DOHH2 (cell line): ENCODE results near the gene COPG1.

Experiments
- H3F3A ChIP-seq: fragments of 200-600 bp; sonication (generic), shearing (Covaris generic); 2 replicates; pipeline ENCODE4 v1.6.0; 2016; ENCODE audit warnings: antibody characterized with exemption, mild to moderate bottlenecking; ENCODE audit not compliant: control insufficient read depth, insufficient read depth
- H3K27ac ChIP-seq: fragments of 200-600 bp; sonication (generic); 2 replicates; pipeline ENCODE4 v1.5.1; 2014; ENCODE audit warnings: low read depth, mild to moderate bottlenecking, low read length, moderate library complexity
- H3K27me3 ChIP-seq: fragments of 200-600 bp; sonication (generic); 2 replicates; pipeline ENCODE4 v1.6.1; 2014; ENCODE audit warnings: mild to moderate bottlenecking, low read length, mixed read lengths; ENCODE audit not compliant: control insufficient read depth
- H3K36me3 ChIP-seq: fragments of 200-600 bp; sonication (generic); 2 replicates; pipeline ENCODE4 v1.6.1; 2014; ENCODE audit warnings: mild to moderate bottlenecking, low read length, moderate library complexity, mixed read lengths; ENCODE audit not compliant: control insufficient read depth
- H3K4me1 ChIP-seq: fragments of 200-600 bp; sonication (generic); 2 replicates; pipeline ENCODE4 v1.6.1; 2014; ENCODE audit warnings: mild to moderate bottlenecking, low read length, mixed read lengths; ENCODE audit not compliant: control insufficient read depth
- H3K4me2 ChIP-seq: fragments of 200-600 bp; sonication (generic); 2 replicates; pipeline ENCODE4 v1.6.0; 2014; ENCODE audit warnings: mild to moderate bottlenecking, low read length, moderate library complexity
- H3K4me3 ChIP-seq: fragments of 200-600 bp; sonication (generic); 2 replicates; pipeline ENCODE4 v1.5.1; 2014; ENCODE audit warnings: mild to moderate bottlenecking, low read length, mixed read lengths
- H3K79me2 ChIP-seq: fragments of 200-600 bp; sonication (generic); 2 replicates; pipeline ENCODE4 v1.6.1; 2014; ENCODE audit warnings: mild to moderate bottlenecking, low read length, mixed read lengths; ENCODE audit not compliant: control insufficient read depth
- H3K9me2 ChIP-seq: fragments of 200-600 bp; sonication (generic); replicated peaks from 2 replicates; pipeline ENCODE4 v1.6.1; 2014; ENCODE audit warnings: mild to moderate bottlenecking, low read length, mixed read lengths; ENCODE audit not compliant: control insufficient read depth
- H3K9me3 ChIP-seq: fragments of 200-600 bp; sonication (generic); 2 replicates; pipeline ENCODE4 v1.6.1; 2014; ENCODE audit warnings: antibody characterized with exemption, low read length, mixed read lengths; ENCODE audit not compliant: control insufficient read depth, insufficient read depth
- H4K20me1 ChIP-seq: fragments of 200-600 bp; sonication (generic); 2 replicates; pipeline ENCODE4 v1.6.0; 2014; ENCODE audit warnings: low read depth, mild to moderate bottlenecking, antibody characterized with exemption, low read length, moderate library complexity; ENCODE audit not compliant: control insufficient read depth, insufficient read depth
- EZH2phosphoT487 ChIP-seq: fragments of 200-600 bp; sonication (generic); IDR thresholded peaks from 2 replicates; pipeline ENCODE4 v1.6.1; 2017; ENCODE audit warnings: borderline replicate concordance, mild to moderate bottlenecking, antibody characterized with exemption, low read length, moderate library complexity, mixed read lengths
- TF ChIP-seq, protein P1 (sequence below): fragments of 200-600 bp; sonication (generic); IDR thresholded peaks from one replicate; pipeline ENCODE4 v1.5.1; 2014; ENCODE audit warnings: antibody characterized with exemption, mild to moderate bottlenecking, low read depth, low read length; ENCODE audit not compliant: poor library complexity, severe bottlenecking

The COPG1 gene

GRCh38 chr3:129304962-129305222, 55.5 kb downstream of the COPG1 start:
- Histone ChIP-seq H3K27me3 (no peaks in the 10 kb centered on the region), H3K9me3 (no peaks in the 10 kb centered on the region), H3K4me3 (no peak overlapping the region), H3K4me1 (peaks cover 5% of the 10 kb centered on the region), H4K20me1 (no peaks in the 10 kb centered on the region; the same call in 1 of the 2 replicates), H3F3A (peaks cover 8% of the 10 kb centered on the region), H3K36me3 (peaks cover 67% of the 10 kb centered on the region), H3K9me2 (no peaks in the 10 kb centered on the region), H3K79me2 (no peaks in the 10 kb centered on the region), H3K27ac (no peak overlapping the region), H3K4me2 (no peak overlapping the region)
- TF ChIP-seq, protein P1, sequence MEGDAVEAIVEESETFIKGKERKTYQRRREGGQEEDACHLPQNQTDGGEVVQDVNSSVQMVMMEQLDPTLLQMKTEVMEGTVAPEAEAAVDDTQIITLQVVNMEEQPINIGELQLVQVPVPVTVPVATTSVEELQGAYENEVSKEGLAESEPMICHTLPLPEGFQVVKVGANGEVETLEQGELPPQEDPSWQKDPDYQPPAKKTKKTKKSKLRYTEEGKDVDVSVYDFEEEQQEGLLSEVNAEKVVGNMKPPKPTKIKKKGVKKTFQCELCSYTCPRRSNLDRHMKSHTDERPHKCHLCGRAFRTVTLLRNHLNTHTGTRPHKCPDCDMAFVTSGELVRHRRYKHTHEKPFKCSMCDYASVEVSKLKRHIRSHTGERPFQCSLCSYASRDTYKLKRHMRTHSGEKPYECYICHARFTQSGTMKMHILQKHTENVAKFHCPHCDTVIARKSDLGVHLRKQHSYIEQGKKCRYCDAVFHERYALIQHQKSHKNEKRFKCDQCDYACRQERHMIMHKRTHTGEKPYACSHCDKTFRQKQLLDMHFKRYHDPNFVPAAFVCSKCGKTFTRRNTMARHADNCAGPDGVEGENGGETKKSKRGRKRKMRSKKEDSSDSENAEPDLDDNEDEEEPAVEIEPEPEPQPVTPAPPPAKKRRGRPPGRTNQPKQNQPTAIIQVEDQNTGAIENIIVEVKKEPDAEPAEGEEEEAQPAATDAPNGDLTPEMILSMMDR = no peak
- TF ChIP-seq EZH2phosphoT487 = no peak

DNA sequence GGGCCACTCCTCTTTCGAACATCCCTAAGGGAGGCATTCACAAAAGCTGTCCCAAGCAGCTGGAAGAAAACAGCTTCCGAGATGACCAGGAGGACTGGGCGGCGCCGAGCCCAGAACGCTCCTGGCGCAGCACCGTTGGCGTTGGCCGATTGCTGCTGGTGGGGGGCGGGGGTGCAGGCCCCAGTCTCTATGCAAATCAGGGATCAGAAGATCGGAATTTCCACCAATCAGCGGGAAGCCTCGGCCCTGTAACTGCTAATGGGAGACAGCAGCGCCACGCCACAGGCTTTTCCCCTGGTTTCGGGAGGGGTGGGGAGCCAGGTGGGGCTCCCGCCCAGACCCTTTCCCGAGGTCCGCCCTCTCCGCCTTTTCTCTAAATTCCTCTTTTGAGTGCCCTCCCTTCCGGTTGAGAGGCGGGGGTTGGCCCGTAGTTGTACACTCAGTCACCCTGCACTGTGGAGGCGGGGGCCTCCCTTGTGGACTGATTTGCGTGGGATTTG, 56.2 kb downstream of the COPG1 start:
- H3F3A ChIP-seq = peaks cover 9% of the 10 kb centered on the region
- peaks cover 5% of the 10 kb centered on the region for H3K4me1 ChIP-seq
- no peaks in the 10 kb centered on the region for H4K20me1 ChIP-seq
- H3K79me2 ChIP-seq = no peaks in the 10 kb centered on the region
- H3K9me2 ChIP-seq = no peaks in the 10 kb centered on the region
- H3K36me3 ChIP-seq = peaks cover 60% of the 10 kb centered on the region
- H3K4me2 ChIP-seq = no peak overlapping the region
- H3K27me3 ChIP-seq = no peaks in the 10 kb centered on the region
- no peak overlapping the region for H3K4me3 ChIP-seq
- H3K27ac ChIP-seq = no peak overlapping the region
- no peak for TF ChIP-seq EZH2phosphoT487
- TF ChIP-seq, protein P1 = no peak
- no peaks in the 10 kb centered on the region for H3K9me3 ChIP-seq

GRCh38 chr3:129308636-129309035, 59.2 kb downstream of the COPG1 start:
- TF ChIP-seq, protein P1 = no peak
- no peak for TF ChIP-seq EZH2phosphoT487
- no peak overlapping the region for H3K27ac ChIP-seq
- no peaks in the 10 kb centered on the region for H3K79me2 ChIP-seq
- peaks cover 36% of the 10 kb centered on the region for H3K36me3 ChIP-seq
- no peaks in the 10 kb centered on the region for H3K9me3 ChIP-seq
- 0 out of 2 replicates have a peak, but pooled peaks cover 4% of the 10 kb centered on the region for H4K20me1 ChIP-seq
- peaks cover 16% of the 10 kb centered on the region for H3K4me1 ChIP-seq
- no peak overlapping the region for H3K4me3 ChIP-seq
- H3F3A ChIP-seq = peaks cover 15% of the 10 kb centered on the region
- no peak overlapping the region for H3K4me2 ChIP-seq
- no peaks in the 10 kb centered on the region for H3K27me3 ChIP-seq
- no peaks in the 10 kb centered on the region for H3K9me2 ChIP-seq
